HG03439 (cell line): ENCODE results near the gene SOX6.
"Not testable (repeated sequence)": the region's sequence is repeated elsewhere in the genome, so short reads cannot be mapped to it uniquely, and the experiment has no call there.

Experiments used
- ATAC-seq: cut with Tn5 transposase; IDR thresholded peaks from one replicate; pipeline ENCODE4 v1.9.1; 2021; ENCODE audit warnings: mild to moderate bottlenecking, moderate library complexity; ENCODE audit not compliant: unreplicated experiment

The SOX6 gene

GRCh38 chr11:16111690-16112089 lies 244.7 kb downstream of the SOX6 start:
- no peak for ATAC-seq

- ATAC-seq = no peak
These were observed 245.5 kb downstream of the SOX6 start for GRCh38 chr11:16110886-16111285.

- ATAC-seq = no peak
These were observed 256.9 kb downstream of the SOX6 start for GRCh38 chr11:16099343-16099900.

- ATAC-seq = no peak
These were observed 257.7 kb downstream of the SOX6 start for GRCh38 chr11:16098526-16099205.

GRCh38 chr11:16097543-16097942 lies 258.8 kb downstream of the SOX6 start:
- no peak for ATAC-seq

- no peak for ATAC-seq
These were observed 260.0 kb downstream of the SOX6 start for GRCh38 chr11:16096336-16096735.

- no peak for ATAC-seq
These were observed 260.6 kb downstream of the SOX6 start for GRCh38 chr11:16095756-16096155.

GRCh38 chr11:16093889-16094653 lies 262.3 kb downstream of the SOX6 start:
- ATAC-seq = no peak

GRCh38 chr11:16091862-16092261 lies 264.5 kb downstream of the SOX6 start:
- no peak for ATAC-seq

GRCh38 chr11:16089481-16089880 lies 266.9 kb downstream of the SOX6 start:
- no peak for ATAC-seq

GRCh38 chr11:16088774-16089173 lies 267.6 kb downstream of the SOX6 start:
- ATAC-seq = no peak

GRCh38 chr11:16087886-16088285 lies 268.5 kb downstream of the SOX6 start:
- no peak for ATAC-seq

- ATAC-seq = no peak
These were observed 270.0 kb downstream of the SOX6 start for GRCh38 chr11:16086229-16086819.

GRCh38 chr11:16082095-16083055 lies 274.0 kb downstream of the SOX6 start:
- ATAC-seq = no peak

- ATAC-seq = no peak
These were observed 274.8 kb downstream of the SOX6 start for GRCh38 chr11:16081382-16082094.

GRCh38 chr11:16080688-16081381 lies 275.5 kb downstream of the SOX6 start:
- ATAC-seq = no peak

- ATAC-seq = no peak
These were observed 277.4 kb downstream of the SOX6 start for GRCh38 chr11:16078936-16079335.

GRCh38 chr11:16070573-16070972 lies 285.8 kb downstream of the SOX6 start:
- no peak for ATAC-seq

- ATAC-seq = not testable (repeated sequence)
These were observed 289.1 kb downstream of the SOX6 start for GRCh38 chr11:16067268-16067667.
